ENCODE data around the gene GRWD1. TPM values are rescaled to one million over a fixed set of nuclear protein-coding genes. Genes with fewer than 3 reads are reported as not detected.

GRWD1 gene
- total and polyA plus RNA-seq, 2 of the 4 experiments (the other 2 are of a cell fraction), result 22.0 to 22.5 TPM

GRCh38 chr19:48401287-48401686 is 44.5 kb upstream of the GRWD1 start:
- Histone ChIP-seq H3K18ac (ENCODE audit: low read depth, low read length) (no peak overlapping the region), H4K8ac (ENCODE audit: low read depth in 2 of 2, low read length in 2 of 2) (no peak overlapping the region), H2AK9ac (replicated peaks; ENCODE audit: low read depth, low read length, poor library complexity) (no peak overlapping the region), H3K27ac (ENCODE audit: insufficient read depth, low read length) (no peak overlapping the region), H4K91ac (ENCODE audit: insufficient read depth, low read depth, low read length) (no peak overlapping the region), H2BK5ac (ENCODE audit: low read depth, low read length, poor library complexity, severe bottlenecking) (no peak overlapping the region), H2AK5ac (ENCODE audit: low read depth, low read length) (no peak overlapping the region), H2BK120ac (ENCODE audit: low read depth, low read length) (no peak overlapping the region), H4K20me1 (ENCODE audit: insufficient read depth, low read length) (no peaks in the 10 kb centered on the region; the same call in 1 of the 2 replicates), H2AFZ (replicated peaks; ENCODE audit: low read length, poor library complexity) (no peak overlapping the region), H3K36me3 (ENCODE audit: control insufficient read depth, insufficient read depth, low read length) (no peaks in the 10 kb centered on the region), H3K4me2 (ENCODE audit: low read depth, low read length) (no peak overlapping the region), H3K4ac (ENCODE audit: low read depth, low read length) (no peak overlapping the region), H3K79me1 (ENCODE audit: low read depth in 1 of 2, low read length in 2 of 2) (no peaks in the 10 kb centered on the region), H3K4me1 (ENCODE audit: control insufficient read depth, insufficient read depth, low read length) (no peaks in the 10 kb centered on the region), H4K5ac (ENCODE audit: low read depth, low read length) (no peak overlapping the region), H3K23ac (ENCODE audit: low read depth, low read length) (no peak overlapping the region), H2BK15ac (ENCODE audit: low read depth, low read length) (no peak overlapping the region), H3K56ac (ENCODE audit: extremely low read depth, insufficient read depth, low read length) (no peak overlapping the region), H3K9me1 (ENCODE audit: insufficient read depth, low read length) (peaks cover 3% of the 10 kb centered on the region; the same call in 1 of the 2 replicates), H2BK20ac (ENCODE audit: low read depth, low read length) (no peak overlapping the region), H3K9me3 (ENCODE audit: control insufficient read depth, insufficient read depth, low read length) (no peaks in the 10 kb centered on the region), H3K4me3 (ENCODE audit: insufficient read depth, low read depth, low read length) (no peak overlapping the region), H3K27me3 (ENCODE audit: control insufficient read depth, insufficient read depth, low read length) (peaks cover 19% of the 10 kb centered on the region), H3K9ac (ENCODE audit: low read depth, low read length) (no peak overlapping the region), H3K14ac (replicated peaks; ENCODE audit: low read depth, low read length) (no peak overlapping the region)
- DNase-seq, result no peak
- WGBS, 2 experiments (ENCODE audit: extremely low coverage in 2 of 2, insufficient read length in 1 of 2), result 75% methylated on average over 3 of the region's 5 CpGs; no CpG with 5 or more reads in 1 of the 2 experiments
- in situ Hi-C loops (cut with MboI; ENCODE audit: low sequenced_read_pairs), result no loop called here
- ChIA-PET CTCF (no interaction called here), POLR2A (ENCODE audit: unreplicated experiment) (no interaction called here)
- intact Hi-C loops (cut with micrococcal nuclease), result no loop called here
- ATAC-seq (ENCODE audit: low read depth), result no peak
- dilution Hi-C loops (cut with HindIII; ENCODE audit: low sequenced_read_pairs, unreplicated experiment), result no loop called here
- no TSS peak for BruUV-seq (replicated peaks)
- TF ChIP-seq RCOR1 (IDR thresholded peaks at IDR 0.05; ENCODE audit: insufficient replicate concordance, low read length) (no peak), CEBPB (IDR thresholded peaks at IDR 0.05; ENCODE audit: low read depth, low read length) (no peak), BHLHE40 (IDR thresholded peaks at IDR 0.05; ENCODE audit: low read depth, low read length) (no peak), FOS (IDR thresholded peaks at IDR 0.05; ENCODE audit: low read depth, low read length) (no peak)
